ENCODE results near the gene FBRSL1. TPM values are rescaled to one million over a fixed set of nuclear protein-coding genes. Genes with fewer than 3 reads are reported as not detected.

Gene FBRSL1
- polyA plus RNA-seq, 3 donors: 0.39 to 28.7 (median 0.74) TPM

DNA sequence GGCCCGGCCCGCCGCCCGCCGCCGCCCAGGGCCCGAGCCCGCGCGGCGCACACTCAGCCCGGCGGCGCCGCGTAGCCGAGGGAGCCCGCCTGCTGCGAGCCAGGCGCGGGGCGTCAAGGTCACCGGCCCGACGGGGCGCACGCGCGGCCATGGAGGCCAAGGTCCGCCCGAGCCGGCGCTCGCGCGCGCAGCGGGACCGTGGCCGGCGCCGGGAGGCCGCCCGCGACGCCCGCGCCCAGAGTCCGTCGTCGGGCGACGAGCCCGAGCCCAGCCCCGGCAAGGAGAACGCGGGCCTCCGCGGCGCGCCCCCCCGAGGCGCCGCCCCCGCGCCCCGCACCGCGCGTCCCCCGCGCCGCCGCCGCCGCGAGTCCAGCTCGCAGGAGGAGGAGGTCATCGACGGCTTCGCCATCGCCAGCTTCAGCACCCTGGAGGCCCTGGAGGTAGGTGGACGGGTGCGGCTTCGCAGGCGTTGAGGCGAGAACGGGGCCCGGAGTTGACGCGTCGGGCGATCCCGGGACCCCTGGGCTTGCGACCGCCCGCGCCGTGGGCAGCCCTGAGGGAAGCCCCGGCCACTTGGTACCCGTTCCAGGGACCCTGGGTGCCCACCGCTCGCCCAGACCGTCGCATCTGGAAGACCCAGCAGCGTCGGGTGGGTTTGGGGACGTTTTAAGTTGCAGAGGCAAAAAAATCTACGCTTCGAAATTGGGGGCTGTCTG, 629 bp downstream of the FBRSL1 start:
- peak overlapping the region; percentile 76 for H3K9ac ChIP-seq (ENCODE audit: insufficient read depth, low read length, poor library complexity, severe bottlenecking)
- no peak overlapping the region for H2AFZ ChIP-seq (ENCODE audit: insufficient read depth, low read depth, low read length, poor library complexity, severe bottlenecking)
- peaks cover 20 to 23% of the 10 kb centered on the region in 2 donors for H3K36me3 Mint-ChIP-seq
- peaks cover 0 to 4% of the 10 kb centered on the region in 2 donors for H3K9me3 ChIP-seq (replicated peaks in 1 of 2; ENCODE audit: control insufficient read depth in 1 of 2, insufficient read depth in 1 of 2, low read length in 2 of 2)
- DNase-seq: peak in 1 of 3 donors; percentile 27
- H3K27me3 Mint-ChIP-seq (ENCODE audit: low read depth in 3 of 3): peaks cover 2 to 4% (median 3%) of the 10 kb centered on the region in 3 donors
- peaks cover 55 to 72% of the 10 kb centered on the region in 2 donors for H3K4me1 ChIP-seq (ENCODE audit: control insufficient read depth in 1 of 2, insufficient read depth in 2 of 2, low read length in 2 of 2)
- WGBS (ENCODE audit: insufficient coverage): 3% methylated on average over 108 of the region's 110 CpGs
- H3K4me3 ChIP-seq (replicated peaks in 1 of 3; ENCODE audit: low read depth in 2 of 3, low read length in 3 of 3): peak overlapping the region; percentile 57 to 87 (median 76)
- intact Hi-C loops (cut with micrococcal nuclease): loop anchor here (2.0 to 10.0 kb wide), 4 partner anchors 18 to 1616 kb away; partner anchors contain the start of genes DDX51 (in 1 of the 2), NOC4L (in 1 of the 2) and RAN (in 1 of the 2)
- peaks cover 50% of the 10 kb centered on the region for H3K79me2 ChIP-seq (ENCODE audit: insufficient read depth, low read length)
- H3K4me1 Mint-ChIP-seq: peaks cover 60% of the 10 kb centered on the region
- peak overlapping the region; percentile 90 to 91 for H3K4me3 Mint-ChIP-seq
- peaks cover 0 to 5% (median 3%) of the 10 kb centered on the region in 7 donors for H3K9me3 Mint-ChIP-seq
- H3K27ac Mint-ChIP-seq: peak overlapping the region in 5 of 7 donors; percentile 78 to 86 (median 82)
- H3K4me2 ChIP-seq (replicated peaks; ENCODE audit: extremely low read depth, low read length, poor library complexity, severe bottlenecking): peak overlapping the region; percentile 83
- H3K27ac ChIP-seq (ENCODE audit: low read depth in 1 of 2, low read length in 2 of 2): peak overlapping the region in 1 of 2 donors; percentile 27
- H4K20me1 ChIP-seq (ENCODE audit: insufficient read depth, low read length): peaks cover 49% of the 10 kb centered on the region
- no peaks in the 10 kb centered on the region for H3K27me3 ChIP-seq (ENCODE audit: control insufficient read depth in 2 of 2, insufficient read depth in 2 of 2, low read length in 2 of 2)
- TF ChIP-seq, protein P1, sequence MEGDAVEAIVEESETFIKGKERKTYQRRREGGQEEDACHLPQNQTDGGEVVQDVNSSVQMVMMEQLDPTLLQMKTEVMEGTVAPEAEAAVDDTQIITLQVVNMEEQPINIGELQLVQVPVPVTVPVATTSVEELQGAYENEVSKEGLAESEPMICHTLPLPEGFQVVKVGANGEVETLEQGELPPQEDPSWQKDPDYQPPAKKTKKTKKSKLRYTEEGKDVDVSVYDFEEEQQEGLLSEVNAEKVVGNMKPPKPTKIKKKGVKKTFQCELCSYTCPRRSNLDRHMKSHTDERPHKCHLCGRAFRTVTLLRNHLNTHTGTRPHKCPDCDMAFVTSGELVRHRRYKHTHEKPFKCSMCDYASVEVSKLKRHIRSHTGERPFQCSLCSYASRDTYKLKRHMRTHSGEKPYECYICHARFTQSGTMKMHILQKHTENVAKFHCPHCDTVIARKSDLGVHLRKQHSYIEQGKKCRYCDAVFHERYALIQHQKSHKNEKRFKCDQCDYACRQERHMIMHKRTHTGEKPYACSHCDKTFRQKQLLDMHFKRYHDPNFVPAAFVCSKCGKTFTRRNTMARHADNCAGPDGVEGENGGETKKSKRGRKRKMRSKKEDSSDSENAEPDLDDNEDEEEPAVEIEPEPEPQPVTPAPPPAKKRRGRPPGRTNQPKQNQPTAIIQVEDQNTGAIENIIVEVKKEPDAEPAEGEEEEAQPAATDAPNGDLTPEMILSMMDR (IDR thresholded peaks at IDR 0.05): no peak
- peaks cover 3 to 5% of the 10 kb centered on the region in 2 donors for H3K36me3 ChIP-seq (replicated peaks in 1 of 2; ENCODE audit: control insufficient read depth in 1 of 2, insufficient read depth in 2 of 2, low read length in 2 of 2)

DNA sequence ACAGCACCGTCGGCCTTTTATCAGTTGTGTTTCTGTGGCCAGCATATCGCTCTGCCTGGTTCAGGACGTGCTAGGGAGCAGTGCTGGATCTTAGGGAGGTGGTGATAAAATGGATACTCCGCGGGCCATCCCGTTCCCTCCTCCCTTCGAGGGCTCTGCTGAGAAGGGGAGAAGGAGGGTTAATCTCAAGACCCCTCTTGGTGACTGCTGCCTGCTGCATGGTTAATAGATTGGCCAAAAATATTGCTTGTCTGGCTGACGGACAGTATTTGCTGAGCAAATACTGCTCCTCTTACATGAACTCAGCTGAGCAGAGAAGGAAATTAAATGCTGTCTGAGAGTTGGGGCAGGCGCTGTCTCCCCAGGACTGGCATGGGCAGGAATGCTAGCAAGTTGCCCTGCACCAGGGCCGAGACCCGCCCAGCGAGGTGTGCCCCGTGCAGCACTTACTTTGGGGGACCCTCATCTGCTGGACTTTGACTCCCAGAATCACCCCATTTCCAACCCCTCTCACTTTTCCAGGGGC, 1.2 kb downstream of the FBRSL1 start:
- peaks cover 0 to 3% (median 0%) of the 10 kb centered on the region in 7 donors for H3K9me3 Mint-ChIP-seq
- 9% methylated on average over 9 of the region's 14 CpGs for WGBS (ENCODE audit: insufficient coverage)
- TF ChIP-seq, protein P1 (IDR thresholded peaks at IDR 0.05): no peak
- H3K4me1 Mint-ChIP-seq: peaks cover 59% of the 10 kb centered on the region
- peaks cover 57% of the 10 kb centered on the region for H3K79me2 ChIP-seq (ENCODE audit: insufficient read depth, low read length)
- peaks cover 20 to 23% of the 10 kb centered on the region in 2 donors for H3K36me3 Mint-ChIP-seq
- H3K4me1 ChIP-seq (ENCODE audit: control insufficient read depth in 1 of 2, insufficient read depth in 2 of 2, low read length in 2 of 2): peaks cover 55 to 77% of the 10 kb centered on the region in 2 donors
- H4K20me1 ChIP-seq (ENCODE audit: insufficient read depth, low read length): peaks cover 55% of the 10 kb centered on the region
- H3K27ac Mint-ChIP-seq: peak overlapping the region in 6 of 7 donors; percentile 53 to 86 (median 82)
- H3K36me3 ChIP-seq (replicated peaks in 1 of 2; ENCODE audit: control insufficient read depth in 1 of 2, insufficient read depth in 2 of 2, low read length in 2 of 2): peaks cover 3 to 5% of the 10 kb centered on the region in 2 donors
- H3K9me3 ChIP-seq (replicated peaks in 1 of 2; ENCODE audit: control insufficient read depth in 1 of 2, insufficient read depth in 1 of 2, low read length in 2 of 2): no peaks in the 10 kb centered on the region
- peak overlapping the region; percentile 83 for H3K4me2 ChIP-seq (replicated peaks; ENCODE audit: extremely low read depth, low read length, poor library complexity, severe bottlenecking)
- H3K9ac ChIP-seq (ENCODE audit: insufficient read depth, low read length, poor library complexity, severe bottlenecking): peak overlapping the region; percentile 76
- intact Hi-C loops (cut with micrococcal nuclease): loop anchor here (2.0 to 10.0 kb wide), 4 partner anchors 18 to 1616 kb away; partner anchors contain the start of genes DDX51 (in 1 of the 2), NOC4L (in 1 of the 2) and RAN (in 1 of the 2)
- H3K4me3 Mint-ChIP-seq: peak overlapping the region; percentile 90 to 91
- H3K27me3 Mint-ChIP-seq (ENCODE audit: low read depth in 3 of 3): peaks cover 1 to 3% (median 2%) of the 10 kb centered on the region in 3 donors
- DNase-seq: no peak
- H3K27ac ChIP-seq (ENCODE audit: low read depth in 1 of 2, low read length in 2 of 2): peak overlapping the region in 1 of 2 donors; percentile 27
- no peaks in the 10 kb centered on the region for H3K27me3 ChIP-seq (ENCODE audit: control insufficient read depth in 2 of 2, insufficient read depth in 2 of 2, low read length in 2 of 2)
- H2AFZ ChIP-seq (ENCODE audit: insufficient read depth, low read depth, low read length, poor library complexity, severe bottlenecking): no peak overlapping the region
- H3K4me3 ChIP-seq (replicated peaks in 1 of 3; ENCODE audit: low read depth in 2 of 3, low read length in 3 of 3): peak overlapping the region; percentile 57 to 87 (median 76)
